Hepatocyte (in vitro differentiated cells): ENCODE results near the gene EPHX1. TPM values are rescaled to one million over a fixed set of nuclear protein-coding genes. Genes with fewer than 3 reads are reported as not detected.

ENCODE experiments used
- DNase-seq: peaks from one replicate; pipeline ENCODE4 v3.0.0-alpha.2; 2016; ENCODE audit warnings: low spot score
- H2AFZ ChIP-seq: fragments of 200-600 bp; sonication (generic); 2 replicates; pipeline ENCODE4 v1.6.0; 2016; ENCODE audit warnings: antibody characterized with exemption, mild to moderate bottlenecking
- H3K27ac ChIP-seq: fragments of 200-600 bp; sonication (generic); 2 replicates; pipeline ENCODE4 v1.5.1; 2016; ENCODE audit warnings: mild to moderate bottlenecking
- H3K27me3 ChIP-seq: fragments of 200-600 bp; sonication (generic); 2 replicates; pipeline ENCODE4 v1.6.1; 2016
- H3K36me3 ChIP-seq: fragments of 200-600 bp; sonication (generic); replicated peaks from 2 replicates; pipeline ENCODE4 v1.5.1; 2016; ENCODE audit warnings: low read depth; ENCODE audit not compliant: insufficient read depth
- H3K4me1 ChIP-seq: fragments of 200-600 bp; sonication (generic); 2 replicates; pipeline ENCODE4 v1.5.1; 2016; ENCODE audit warnings: mild to moderate bottlenecking, moderate library complexity; ENCODE audit not compliant: insufficient read depth
- H3K4me2 ChIP-seq: fragments of 200-600 bp; sonication (generic); 2 replicates; pipeline ENCODE4 v1.6.0; 2016
- H3K4me3 ChIP-seq: fragments of 200-600 bp; sonication (generic); 2 replicates; pipeline ENCODE4 v1.5.1; 2016; ENCODE audit warnings: mild to moderate bottlenecking
- H3K79me2 ChIP-seq: fragments of 200-600 bp; sonication (generic); 2 replicates; pipeline ENCODE4 v1.6.0; 2017; ENCODE audit warnings: mild to moderate bottlenecking
- H3K9me2 ChIP-seq: fragments of 200-600 bp; sonication (generic); replicated peaks from 2 replicates; pipeline ENCODE4 v1.6.0; 2017; ENCODE audit warnings: mild to moderate bottlenecking; ENCODE audit not compliant: insufficient read depth
- H3K9me3 ChIP-seq: fragments of 200-600 bp; sonication (generic); 2 replicates; pipeline ENCODE4 v1.5.1; 2016; ENCODE audit warnings: low read depth, mild to moderate bottlenecking
- H4K20me1 ChIP-seq: fragments of 200-600 bp; sonication (generic); 2 replicates; pipeline ENCODE4 v1.6.0; 2016; ENCODE audit warnings: mild to moderate bottlenecking; ENCODE audit not compliant: insufficient read depth, poor library complexity, severe bottlenecking
- EZH2 ChIP-seq: fragments of 200-600 bp; sonication (generic); IDR thresholded peaks from 2 replicates; pipeline ENCODE4 v1.6.1; 2016; ENCODE audit warnings: antibody characterized with exemption, mild to moderate bottlenecking, borderline replicate concordance
- EZH2phosphoT487 ChIP-seq: fragments of 200-600 bp; sonication (generic); IDR thresholded peaks from one replicate; pipeline ENCODE4 v1.6.1; 2018; ENCODE audit warnings: antibody characterized with exemption, mild to moderate bottlenecking, low read depth, moderate library complexity; ENCODE audit not compliant: unreplicated experiment, severe bottlenecking
- WGBS: methylation state at CpG from one replicate; pipeline ENCODE4 v1.1.6; 2016; ENCODE audit warnings: low lambda C conversion rate; ENCODE audit errors: missing lambda C conversion rate; 5-methylcytosine and 5-hydroxymethylcytosine counted together
- polyA plus RNA-seq: library from polyadenylated mRNA; unstranded; fragments of >200 nt; fragmentation: Nextera tagmentation; extraction: Ambion mirVana; gene quantifications from 2 replicates; pipeline ENCODE4 v1.2.1, GENCODE V29; 2016
- total RNA-seq: library from RNA; depleted of rRNA; stranded (reverse); fragments of >200 nt; gene quantifications from 2 replicates; pipeline ENCODE4 v1.2.3, GENCODE V29; 2014
- TF ChIP-seq, protein P1 (sequence below): fragments of 200-600 bp; sonication (generic); IDR thresholded peaks from 2 replicates; pipeline ENCODE4 v1.5.1; 2016; ENCODE audit warnings: antibody characterized with exemption, mild to moderate bottlenecking; ENCODE audit not compliant: poor library complexity

The EPHX1 gene
- total and polyA plus RNA-seq, 2 experiments from 2014 or later = 133 to 138 TPM

DNA sequence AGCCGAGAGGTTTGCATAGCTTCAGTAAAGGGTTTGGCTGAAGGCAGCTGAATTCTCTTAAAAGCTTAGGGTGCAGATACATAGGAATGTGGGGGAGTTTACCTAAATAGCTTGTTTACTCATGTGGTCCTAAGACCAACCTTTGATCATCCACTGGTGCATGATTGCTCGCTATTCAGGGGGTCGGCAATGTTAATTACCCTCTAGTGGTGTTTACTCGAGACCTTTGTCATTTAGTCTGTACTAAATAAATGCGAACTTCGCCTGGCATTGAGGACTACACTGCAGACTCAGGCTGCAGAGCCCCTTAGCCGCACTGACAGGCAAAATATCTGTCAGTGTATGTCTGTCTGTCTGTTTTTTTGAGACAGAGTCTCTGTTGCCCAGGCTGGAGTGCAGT lies 40.4 kb downstream of the EPHX1 start:
- Histone ChIP-seq H3K27ac (no peak overlapping the region), H3K36me3 (no peaks in the 10 kb centered on the region), H3K4me1 (peaks cover 3% of the 10 kb centered on the region), H3K4me2 (no peak overlapping the region), H3K4me3 (no peak overlapping the region), H4K20me1 (no peaks in the 10 kb centered on the region), H2AFZ (no peak overlapping the region), H3K27me3 (no peaks in the 10 kb centered on the region), H3K79me2 (no peaks in the 10 kb centered on the region), H3K9me3 (no peaks in the 10 kb centered on the region), H3K9me2 (no peaks in the 10 kb centered on the region)
- DNase-seq = no peak
- TF ChIP-seq EZH2phosphoT487 (no peak), EZH2 (no peak)
- TF ChIP-seq, protein P1, sequence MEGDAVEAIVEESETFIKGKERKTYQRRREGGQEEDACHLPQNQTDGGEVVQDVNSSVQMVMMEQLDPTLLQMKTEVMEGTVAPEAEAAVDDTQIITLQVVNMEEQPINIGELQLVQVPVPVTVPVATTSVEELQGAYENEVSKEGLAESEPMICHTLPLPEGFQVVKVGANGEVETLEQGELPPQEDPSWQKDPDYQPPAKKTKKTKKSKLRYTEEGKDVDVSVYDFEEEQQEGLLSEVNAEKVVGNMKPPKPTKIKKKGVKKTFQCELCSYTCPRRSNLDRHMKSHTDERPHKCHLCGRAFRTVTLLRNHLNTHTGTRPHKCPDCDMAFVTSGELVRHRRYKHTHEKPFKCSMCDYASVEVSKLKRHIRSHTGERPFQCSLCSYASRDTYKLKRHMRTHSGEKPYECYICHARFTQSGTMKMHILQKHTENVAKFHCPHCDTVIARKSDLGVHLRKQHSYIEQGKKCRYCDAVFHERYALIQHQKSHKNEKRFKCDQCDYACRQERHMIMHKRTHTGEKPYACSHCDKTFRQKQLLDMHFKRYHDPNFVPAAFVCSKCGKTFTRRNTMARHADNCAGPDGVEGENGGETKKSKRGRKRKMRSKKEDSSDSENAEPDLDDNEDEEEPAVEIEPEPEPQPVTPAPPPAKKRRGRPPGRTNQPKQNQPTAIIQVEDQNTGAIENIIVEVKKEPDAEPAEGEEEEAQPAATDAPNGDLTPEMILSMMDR = no peak
- 98% methylated on average over 7 of the region's 7 CpGs for WGBS

DNA sequence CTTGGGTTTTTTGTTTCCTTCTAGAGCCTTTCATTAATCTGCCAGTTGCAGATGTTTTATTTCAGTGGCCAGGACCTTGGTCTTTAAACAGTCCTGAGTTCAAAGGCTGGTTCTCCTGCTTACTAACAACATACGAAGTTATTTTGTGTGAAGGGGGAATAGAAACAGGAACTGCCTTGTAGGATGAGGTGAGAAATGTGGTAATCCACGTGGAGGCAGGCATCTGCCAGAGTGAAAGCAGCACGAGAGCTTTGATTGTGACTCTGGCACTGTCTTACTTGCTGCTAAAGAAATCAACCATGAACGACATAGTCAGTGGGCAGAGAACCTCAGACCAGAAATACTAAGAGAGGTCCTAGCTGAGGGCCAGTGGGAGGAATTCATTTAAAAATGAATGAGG lies 41.9 kb downstream of the EPHX1 start:
- Histone ChIP-seq H3K4me1 (no peaks in the 10 kb centered on the region), H2AFZ (no peak overlapping the region), H3K9me2 (no peaks in the 10 kb centered on the region), H3K79me2 (no peaks in the 10 kb centered on the region), H3K27me3 (no peaks in the 10 kb centered on the region), H3K4me2 (no peak overlapping the region), H3K9me3 (no peaks in the 10 kb centered on the region), H4K20me1 (no peaks in the 10 kb centered on the region), H3K4me3 (no peak overlapping the region), H3K36me3 (no peaks in the 10 kb centered on the region), H3K27ac (no peak overlapping the region)
- WGBS = 70% methylated on average over 4 of the region's 4 CpGs
- no peak for DNase-seq
- TF ChIP-seq, protein P1 = no peak
- TF ChIP-seq EZH2 (no peak), EZH2phosphoT487 (no peak)

DNA sequence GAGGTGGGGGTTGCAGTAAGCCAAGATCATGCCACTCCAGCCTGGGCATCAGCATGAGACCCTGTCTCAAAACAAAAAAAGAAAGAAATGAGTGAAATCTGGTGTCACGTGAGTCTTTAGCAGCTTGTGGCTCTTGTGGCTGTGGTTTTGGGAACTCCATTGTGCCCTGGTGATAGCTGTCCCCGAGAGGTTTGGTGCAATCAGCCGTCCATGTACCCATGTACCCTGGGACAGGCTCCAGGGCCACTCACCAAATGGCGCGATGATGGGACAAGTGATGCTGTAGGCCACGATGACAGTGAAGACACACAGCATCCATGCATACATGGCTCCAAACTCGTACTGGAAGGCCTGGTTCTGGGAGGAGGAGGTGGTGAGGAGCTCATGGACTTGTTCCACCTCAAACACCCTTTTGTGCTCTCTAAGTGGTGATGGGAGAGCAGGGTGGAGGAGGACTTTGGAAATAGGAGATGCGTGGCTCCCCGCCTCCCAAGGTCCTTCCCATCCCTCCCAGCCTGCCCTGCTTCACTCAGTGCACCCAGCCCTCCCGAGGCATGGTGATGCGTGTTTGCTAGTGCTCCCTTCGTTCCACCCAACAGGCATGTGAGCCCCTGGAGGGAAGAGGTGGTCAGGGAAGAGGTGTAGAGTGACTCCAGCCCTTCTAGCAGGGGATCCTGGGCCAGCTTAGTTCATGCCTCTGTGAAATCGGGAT lies 42.6 kb downstream of the EPHX1 start:
- 97% methylated on average over 13 of the region's 13 CpGs for WGBS
- TF ChIP-seq, protein P1 = no peak
- no peak for TF ChIP-seq EZH2phosphoT487
- no peak for TF ChIP-seq EZH2
- H4K20me1 ChIP-seq = no peaks in the 10 kb centered on the region
- H3K36me3 ChIP-seq = no peaks in the 10 kb centered on the region
- no peak overlapping the region for H3K4me3 ChIP-seq
- H2AFZ ChIP-seq = no peak overlapping the region
- no peaks in the 10 kb centered on the region for H3K9me2 ChIP-seq
- no peaks in the 10 kb centered on the region for H3K79me2 ChIP-seq
- no peaks in the 10 kb centered on the region for H3K9me3 ChIP-seq
- H3K27ac ChIP-seq = no peak overlapping the region
- DNase-seq = no peak
- no peaks in the 10 kb centered on the region for H3K4me1 ChIP-seq
- H3K4me2 ChIP-seq = no peak overlapping the region
- no peaks in the 10 kb centered on the region for H3K27me3 ChIP-seq
